Measurements from ENCODE around the gene SLFNL1. TPM values are rescaled to one million over a fixed set of nuclear protein-coding genes. Genes with fewer than 3 reads are reported as not detected.
A peak's percentile ranks its signal among the peaks of the same experiment; 100 is the strongest.

The SLFNL1 gene
- total RNA-seq, 2 experiments from 2014 or later = 0.18 to 0.33 TPM

DNA sequence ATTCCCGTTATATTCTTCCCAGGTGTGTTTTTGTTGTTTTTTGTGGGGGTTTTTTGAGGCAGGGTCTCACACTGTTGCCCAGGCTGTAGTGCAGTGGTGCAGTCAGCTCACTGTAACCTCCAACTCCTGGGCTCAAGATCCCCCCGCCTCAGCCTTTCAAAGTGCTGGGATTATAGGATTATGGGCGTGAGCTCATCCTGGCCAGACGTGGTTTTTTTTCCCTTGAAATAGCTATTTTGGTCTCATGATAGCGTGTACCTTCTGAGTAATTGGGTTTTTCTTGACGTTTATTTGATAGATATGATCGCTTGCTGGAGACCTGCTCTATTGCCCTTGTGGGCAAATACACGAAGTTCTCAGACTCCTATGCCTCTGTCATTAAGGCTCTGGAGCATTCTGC lies 24.4 kb downstream of the SLFNL1 start:
- Mint-ChIP-seq H3K9me3 (no peaks in the 10 kb centered on the region), H3K4me1 (peaks cover 5% of the 10 kb centered on the region), H3K36me3 (ENCODE audit: low read depth) (peaks cover 74% of the 10 kb centered on the region), H3K27ac (no peak overlapping the region), H3K27me3 (no peaks in the 10 kb centered on the region), H3K4me3 (no peak overlapping the region)
- ChIA-PET CTCF (interaction anchor here (0.6 to 1.5 kb wide), 3 partner anchors 17 to 175 kb away, joined by 3 read pairs; partner anchors contain the start of gene CTPS1), POLR2A (interaction anchor here (1.5 to 4.3 kb wide), 2 partner anchors 18 to 25 kb away, joined by 4 to 22 read pairs; partner anchors contain the start of genes CTPS1 and SLFNL1)
- no peak for DNase-seq

DNA sequence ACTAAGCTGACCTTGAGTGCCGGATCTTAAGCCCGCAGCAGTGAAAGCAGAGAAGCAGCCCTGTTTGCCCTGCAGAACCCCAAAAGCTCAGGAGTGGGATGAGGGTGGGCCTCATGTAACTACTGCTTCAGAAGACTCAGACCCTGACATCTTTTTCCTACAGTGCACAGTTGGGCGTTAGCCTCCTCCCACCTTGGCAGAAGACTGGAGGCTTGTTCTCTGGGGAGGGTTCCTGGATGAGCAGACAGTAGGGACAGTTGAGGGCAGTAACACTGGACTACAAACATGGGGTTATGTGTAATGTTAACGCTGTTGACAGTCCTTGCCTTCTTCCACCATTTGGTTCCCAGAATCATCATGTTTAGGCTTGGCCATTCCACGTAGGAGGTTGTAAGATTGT lies 32.5 kb downstream of the SLFNL1 start:
- POLR2A ChIA-PET = interaction anchor here (0.7 to 3.0 kb wide), 2 partner anchors 9 to 14 kb away, joined by 3 to 13 read pairs; partner anchors contain the start of gene CTPS1
- no peak overlapping the region for H3K4me3 Mint-ChIP-seq

DNA sequence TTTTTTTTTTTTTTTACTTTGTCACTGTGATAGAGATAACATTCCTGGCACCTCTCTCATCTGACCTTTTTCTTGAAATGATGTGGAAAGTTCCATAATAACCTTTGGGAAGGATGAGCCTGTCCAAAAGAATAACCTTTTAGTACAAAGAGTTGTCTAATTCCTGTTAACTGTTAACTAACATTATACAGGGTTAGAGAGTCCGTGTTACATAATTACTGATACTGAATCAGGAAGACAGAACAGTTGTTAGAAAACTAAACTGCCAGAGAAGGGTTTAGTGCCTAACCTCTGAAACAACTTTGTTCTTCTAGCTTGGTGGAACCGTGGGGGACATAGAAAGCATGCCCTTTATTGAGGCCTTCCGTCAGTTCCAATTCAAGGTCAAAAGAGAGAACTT lies 33.2 kb downstream of the SLFNL1 start:
- Mint-ChIP-seq H3K27me3 (no peaks in the 10 kb centered on the region), H3K4me1 (peaks cover 18% of the 10 kb centered on the region), H3K9me3 (no peaks in the 10 kb centered on the region), H3K36me3 (ENCODE audit: low read depth) (peaks cover 87% of the 10 kb centered on the region), H3K27ac (no peak overlapping the region), H3K4me3 (no peak overlapping the region)
- ChIA-PET POLR2A (interaction anchor here (0.7 kb wide), 1 partner anchor 13 kb away, joined by 3 read pairs; no protein-coding TSS in a partner anchor), CTCF (no interaction called here)
- no peak for DNase-seq

More for the DNA sequence above, 32.5 kb downstream of the SLFNL1 start:
- H3K27ac Mint-ChIP-seq = no peak overlapping the region
- H3K9me3 Mint-ChIP-seq = no peaks in the 10 kb centered on the region
- DNase-seq = no peak
- peaks cover 11% of the 10 kb centered on the region for H3K4me1 Mint-ChIP-seq
- H3K27me3 Mint-ChIP-seq = no peaks in the 10 kb centered on the region
- peaks cover 88% of the 10 kb centered on the region for H3K36me3 Mint-ChIP-seq (ENCODE audit: low read depth)
- CTCF ChIA-PET = no interaction called here

DNA sequence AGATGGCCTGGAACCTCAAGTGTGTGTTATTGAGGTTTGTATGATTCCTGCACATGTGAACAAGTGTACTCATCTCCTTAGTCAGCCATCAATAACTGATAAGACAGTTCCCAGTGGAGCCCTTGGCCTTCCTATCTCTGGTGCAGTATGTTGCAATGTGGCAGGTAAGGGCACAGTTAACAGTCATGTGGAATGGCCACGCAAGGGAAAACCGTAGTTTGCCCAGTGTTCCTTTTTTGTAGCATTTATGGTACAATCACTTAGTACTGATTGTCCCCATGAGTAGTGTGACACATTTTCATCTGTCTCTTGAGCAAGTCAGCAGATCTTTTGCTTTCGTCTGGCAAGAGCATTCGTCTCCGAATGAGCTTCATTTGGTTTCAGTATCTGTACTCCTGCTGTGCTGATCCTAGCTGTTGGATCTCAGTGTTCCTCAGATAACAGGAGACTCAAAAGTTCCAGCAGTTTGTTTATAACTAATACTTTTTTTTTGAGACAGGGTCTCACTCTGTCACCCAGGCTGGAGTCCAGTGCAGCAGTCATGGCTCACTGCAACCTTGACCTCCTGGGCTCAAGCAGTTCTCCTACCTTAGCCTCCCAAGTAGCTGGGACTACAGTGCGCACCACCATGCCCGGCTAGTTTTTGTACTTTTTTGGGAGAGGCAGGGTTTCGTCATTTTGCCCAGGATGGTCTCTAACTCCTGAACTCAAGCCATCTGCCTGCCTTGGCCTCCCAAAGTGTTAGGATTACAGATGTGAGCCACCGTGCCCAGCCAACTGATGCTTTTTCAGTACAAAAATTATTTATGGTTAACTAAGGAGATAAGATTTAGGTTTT lies 33.9 kb downstream of the SLFNL1 start:
- ChIA-PET CTCF (no interaction called here), POLR2A (no interaction called here)
- Mint-ChIP-seq H3K9me3 (no peaks in the 10 kb centered on the region), H3K36me3 (ENCODE audit: low read depth) (peaks cover 89% of the 10 kb centered on the region), H3K4me1 (peaks cover 24% of the 10 kb centered on the region), H3K27ac (no peak overlapping the region), H3K27me3 (no peaks in the 10 kb centered on the region), H3K4me3 (no peak overlapping the region)
- DNase-seq = no peak

DNA sequence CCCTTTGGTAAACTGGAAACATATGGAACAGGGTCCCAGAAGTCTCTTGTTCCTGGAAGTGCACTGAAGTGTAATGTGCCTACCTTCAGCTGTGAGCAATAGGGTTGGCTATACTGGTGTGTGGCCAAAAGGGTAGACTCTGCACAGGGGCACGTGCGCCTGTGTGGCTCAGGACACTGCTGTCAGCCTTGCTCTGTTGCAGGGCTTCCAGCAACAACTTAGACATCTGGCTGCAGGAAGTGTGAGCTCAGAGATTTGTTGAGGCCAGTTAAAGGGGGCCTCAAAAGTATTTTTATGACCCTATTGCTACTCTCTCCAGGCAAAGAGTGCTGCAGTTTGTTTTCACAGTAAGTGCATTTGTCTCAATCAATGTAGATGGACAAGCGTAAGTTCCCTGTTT lies 34.6 kb downstream of the SLFNL1 start:
- ChIA-PET POLR2A (no interaction called here), CTCF (no interaction called here)
- Mint-ChIP-seq H3K27me3 (no peaks in the 10 kb centered on the region), H3K9me3 (no peaks in the 10 kb centered on the region), H3K36me3 (ENCODE audit: low read depth) (peaks cover 91% of the 10 kb centered on the region), H3K4me1 (peaks cover 31% of the 10 kb centered on the region), H3K4me3 (no peak overlapping the region), H3K27ac (no peak overlapping the region)
- DNase-seq = no peak

DNA sequence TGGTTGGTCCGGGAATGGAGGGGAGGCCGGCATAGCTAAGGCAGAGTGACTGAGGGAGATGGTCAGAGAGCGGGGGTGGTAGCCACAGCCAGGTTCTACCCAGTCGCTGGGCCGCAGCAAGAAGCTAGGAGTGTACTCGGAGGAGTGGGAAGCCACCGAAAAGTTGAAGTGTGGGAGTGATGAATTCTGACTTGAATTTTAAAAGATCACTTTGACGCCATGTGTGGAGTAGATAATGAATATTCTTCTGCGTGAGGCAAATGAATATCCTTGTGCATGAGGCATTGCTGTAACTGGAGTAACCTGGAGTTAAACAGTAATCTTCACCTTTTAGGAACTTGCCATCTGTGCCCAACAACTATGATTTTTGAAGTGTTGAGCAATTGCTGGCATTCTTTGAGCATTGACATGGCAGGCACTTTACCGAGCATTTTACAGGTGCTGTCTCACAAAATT lies 35.2 kb downstream of the SLFNL1 start:
- Mint-ChIP-seq H3K9me3 (no peaks in the 10 kb centered on the region), H3K36me3 (ENCODE audit: low read depth) (peaks cover 87% of the 10 kb centered on the region), H3K27ac (no peak overlapping the region), H3K4me3 (no peak overlapping the region), H3K27me3 (no peaks in the 10 kb centered on the region), H3K4me1 (peaks cover 36% of the 10 kb centered on the region)
- no peak for DNase-seq
- ChIA-PET POLR2A (no interaction called here), CTCF (no interaction called here)

DNA sequence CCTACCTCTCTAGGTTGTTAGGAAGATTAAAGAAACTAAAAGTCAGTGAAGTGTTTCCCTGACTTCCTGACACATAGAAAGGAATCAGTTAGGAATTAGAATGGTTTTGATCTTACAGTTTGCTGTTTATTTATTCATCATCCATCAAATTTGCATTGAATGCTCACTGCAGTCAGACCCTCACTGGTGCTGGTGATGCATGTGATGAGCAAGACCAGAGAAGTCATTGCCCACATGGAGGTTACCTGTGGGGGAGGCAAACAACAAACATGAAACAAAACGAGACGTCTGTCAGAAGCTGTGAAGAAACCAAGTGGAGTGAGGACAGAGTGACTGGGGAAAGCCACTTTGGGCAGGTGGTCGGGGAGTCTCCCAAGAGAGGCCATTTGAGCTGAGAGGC lies 35.6 kb downstream of the SLFNL1 start:
- Mint-ChIP-seq H3K4me1 (peaks cover 41% of the 10 kb centered on the region), H3K9me3 (no peaks in the 10 kb centered on the region), H3K36me3 (ENCODE audit: low read depth) (peaks cover 87% of the 10 kb centered on the region), H3K27me3 (no peaks in the 10 kb centered on the region), H3K4me3 (no peak overlapping the region), H3K27ac (no peak overlapping the region)
- no peak for DNase-seq
- ChIA-PET POLR2A (interaction anchor here (2.4 kb wide), 1 partner anchor 17 kb away, joined by 10 read pairs; no protein-coding TSS in a partner anchor), CTCF (interaction anchor here (2.4 kb wide), 1 partner anchor 18 kb away, joined by 7 read pairs; no protein-coding TSS in a partner anchor)

DNA sequence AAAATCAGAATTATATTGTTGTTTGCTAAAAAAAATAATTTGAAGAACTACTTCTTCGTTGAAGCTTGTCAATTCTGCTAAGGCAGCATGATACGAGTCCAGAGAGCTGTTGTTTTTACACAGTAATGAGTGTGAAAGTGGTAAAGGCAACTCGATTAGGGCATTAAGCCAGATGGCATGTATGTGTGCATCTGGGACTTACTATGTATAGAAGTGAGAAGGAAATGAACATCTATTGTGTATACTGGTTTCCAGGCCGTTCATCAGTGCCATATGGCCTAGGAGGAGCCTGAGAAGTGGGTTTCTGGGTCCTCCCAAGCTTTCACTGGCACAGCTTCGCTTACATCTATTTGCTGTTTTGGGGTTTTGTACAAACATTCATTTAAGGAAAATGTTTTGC lies 36.4 kb downstream of the SLFNL1 start:
- Mint-ChIP-seq H3K4me1 (peaks cover 44% of the 10 kb centered on the region), H3K36me3 (ENCODE audit: low read depth) (peaks cover 86% of the 10 kb centered on the region), H3K9me3 (no peaks in the 10 kb centered on the region), H3K27me3 (no peaks in the 10 kb centered on the region), H3K27ac (no peak overlapping the region), H3K4me3 (no peak overlapping the region)
- ChIA-PET CTCF (interaction anchor here (2.4 kb wide), 1 partner anchor 19 kb away, joined by 7 read pairs; no protein-coding TSS in a partner anchor), POLR2A (interaction anchor here (1.7 to 2.4 kb wide), 2 partner anchors 10 to 18 kb away, joined by 8 to 10 read pairs; no protein-coding TSS in a partner anchor)
- no peak for DNase-seq

DNA sequence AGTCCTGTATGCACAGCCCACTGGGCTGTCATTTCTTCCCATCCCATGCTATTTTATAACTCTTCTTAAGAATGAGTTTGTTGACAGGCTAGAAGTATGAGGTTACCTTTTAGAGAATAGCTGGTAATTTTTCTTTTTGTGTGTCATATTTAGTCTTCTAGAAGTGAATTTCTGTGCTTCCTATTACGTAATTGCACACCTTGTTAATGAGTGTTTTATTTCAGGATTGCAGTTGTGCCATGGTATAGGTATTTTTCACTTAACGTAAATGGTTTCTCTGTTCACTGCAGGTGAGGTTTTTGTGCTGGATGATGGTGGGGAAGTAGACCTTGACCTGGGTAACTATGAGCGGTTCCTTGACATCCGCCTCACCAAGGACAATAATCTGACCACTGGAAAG lies 37.0 kb downstream of the SLFNL1 start:
- Mint-ChIP-seq H3K9me3 (no peaks in the 10 kb centered on the region), H3K36me3 (ENCODE audit: low read depth) (peaks cover 79% of the 10 kb centered on the region), H3K27ac (no peak overlapping the region)

DNA sequence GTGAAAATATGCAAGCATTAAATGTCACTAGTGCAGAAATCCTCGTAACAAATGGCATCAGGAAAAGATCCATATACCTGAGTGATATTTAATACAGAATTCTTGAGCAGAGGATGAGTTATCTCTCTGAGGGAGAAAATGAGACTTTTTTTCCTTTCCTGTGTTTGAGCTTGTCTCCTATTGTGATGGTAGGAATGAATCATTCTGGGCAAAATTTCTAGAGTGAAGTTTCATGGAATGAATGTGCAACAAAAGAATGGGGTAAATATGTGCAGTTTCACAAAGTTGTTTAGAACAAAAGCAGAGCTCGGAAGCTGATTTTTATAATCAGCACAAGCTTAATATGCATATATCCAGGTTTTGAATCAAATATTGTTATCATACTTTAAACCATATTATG lies 37.5 kb downstream of the SLFNL1 start:
- Mint-ChIP-seq H3K4me1 (peaks cover 44% of the 10 kb centered on the region), H3K9me3 (no peaks in the 10 kb centered on the region), H3K27me3 (no peaks in the 10 kb centered on the region), H3K27ac (peak overlapping the region; percentile 7), H3K36me3 (ENCODE audit: low read depth) (peaks cover 75% of the 10 kb centered on the region), H3K4me3 (no peak overlapping the region)
- ChIA-PET CTCF (interaction anchor here (1.0 to 2.4 kb wide), 2 partner anchors 11 to 20 kb away, joined by 4 to 7 read pairs; no protein-coding TSS in a partner anchor), POLR2A (interaction anchor here (1.7 to 2.4 kb wide), 2 partner anchors 11 to 19 kb away, joined by 8 to 10 read pairs; no protein-coding TSS in a partner anchor)
- DNase-seq = no peak

More for the DNA sequence above, 37.0 kb downstream of the SLFNL1 start:
- POLR2A ChIA-PET = interaction anchor here (1.7 to 2.4 kb wide), 2 partner anchors 11 to 19 kb away, joined by 8 to 10 read pairs; no protein-coding TSS in a partner anchor
- no peaks in the 10 kb centered on the region for H3K27me3 Mint-ChIP-seq
- DNase-seq = no peak
- peaks cover 44% of the 10 kb centered on the region for H3K4me1 Mint-ChIP-seq
- H3K4me3 Mint-ChIP-seq = no peak overlapping the region
- CTCF ChIA-PET = interaction anchor here (1.0 to 2.4 kb wide), 2 partner anchors 10 to 19 kb away, joined by 4 to 7 read pairs; no protein-coding TSS in a partner anchor

DNA sequence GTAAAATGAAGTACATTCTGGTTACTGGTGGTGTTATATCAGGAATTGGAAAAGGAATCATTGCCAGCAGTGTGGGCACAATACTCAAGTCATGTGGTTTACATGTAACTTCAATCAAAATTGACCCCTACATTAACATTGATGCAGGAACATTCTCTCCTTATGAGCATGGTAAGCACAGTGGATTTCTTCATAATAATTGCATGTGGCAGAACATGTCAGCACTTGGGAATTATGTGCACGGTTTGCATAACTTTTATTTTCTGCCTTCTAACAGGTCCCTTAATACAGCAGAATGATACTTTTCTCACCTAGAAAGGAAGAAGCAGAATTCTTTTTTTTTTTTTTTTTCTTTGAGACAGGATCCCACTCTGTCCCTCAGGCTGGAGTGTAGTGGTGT lies 38.2 kb downstream of the SLFNL1 start:
- POLR2A ChIA-PET = interaction anchor here (0.9 to 1.4 kb wide), 2 partner anchors 11 to 20 kb away, joined by 3 to 5 read pairs; no protein-coding TSS in a partner anchor

DNA sequence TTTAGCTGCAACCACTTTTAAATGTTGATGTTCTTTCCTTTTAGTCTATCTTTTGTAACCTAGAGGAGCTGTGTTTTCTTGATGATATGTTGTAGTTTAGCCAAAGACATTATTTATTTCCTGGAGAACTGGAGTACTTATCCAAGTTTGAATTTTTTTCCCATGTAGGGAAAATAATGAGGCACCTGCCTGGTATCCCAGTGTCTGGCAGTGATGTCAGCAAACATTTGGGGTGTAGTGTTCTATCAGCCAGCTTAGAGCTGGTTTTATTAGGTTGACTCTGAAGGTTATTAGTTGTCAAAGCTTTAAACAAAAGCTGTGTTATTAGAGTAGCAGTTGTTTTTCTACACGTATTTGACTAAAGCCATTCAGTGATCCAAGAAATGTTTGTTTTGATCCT lies 38.8 kb downstream of the SLFNL1 start:
- ChIA-PET POLR2A (interaction anchor here (0.9 to 1.4 kb wide), 3 partner anchors 12 to 292 kb away, joined by 3 to 5 read pairs (median 3); partner anchors contain the start of gene NFYC), CTCF (no interaction called here)
- H3K4me3 Mint-ChIP-seq = no peak overlapping the region
- no peak for DNase-seq
- peaks cover 62% of the 10 kb centered on the region for H3K36me3 Mint-ChIP-seq (ENCODE audit: low read depth)
- no peak overlapping the region for H3K27ac Mint-ChIP-seq
- peaks cover 47% of the 10 kb centered on the region for H3K4me1 Mint-ChIP-seq
- H3K9me3 Mint-ChIP-seq = no peaks in the 10 kb centered on the region
- peaks cover 1% of the 10 kb centered on the region for H3K27me3 Mint-ChIP-seq

More for the DNA sequence above, 38.2 kb downstream of the SLFNL1 start:
- Mint-ChIP-seq H3K4me3 (no peak overlapping the region), H3K27me3 (peaks cover 1% of the 10 kb centered on the region), H3K4me1 (peaks cover 47% of the 10 kb centered on the region), H3K36me3 (ENCODE audit: low read depth) (peaks cover 67% of the 10 kb centered on the region), H3K9me3 (no peaks in the 10 kb centered on the region), H3K27ac (no peak overlapping the region)
- CTCF ChIA-PET = no interaction called here
- DNase-seq = no peak

All from activated CD4-positive, alpha-beta memory T cell treated with anti-CD3 and anti-CD28 coated beads, Interleukin-2, amount 10 ng/mL, durations not matched to agents 7 days and 5 days (primary cell).